LNCaP clone FGC (cell line): Measurements from ENCODE around the gene COLEC12.

Source experiments
- DNase-seq: peaks from one replicate; pipeline ENCODE4 v3.0.0-alpha.2; 2011; ENCODE audit warnings: low read depth
- H3K4me3 ChIP-seq: 2 replicates; pipeline ENCODE4 v1.5.1; 2011; ENCODE audit warnings: mild to moderate bottlenecking, low read depth, low read length, control low read depth
- TF ChIP-seq, protein P1 (sequence below): IDR thresholded peaks from 2 replicates; pipeline ENCODE4 v1.5.1; 2012; ENCODE audit warnings: mild to moderate bottlenecking; ENCODE audit not compliant: control insufficient read depth, insufficient read depth; ENCODE audit errors: extremely low read depth

Gene COLEC12

DNA sequence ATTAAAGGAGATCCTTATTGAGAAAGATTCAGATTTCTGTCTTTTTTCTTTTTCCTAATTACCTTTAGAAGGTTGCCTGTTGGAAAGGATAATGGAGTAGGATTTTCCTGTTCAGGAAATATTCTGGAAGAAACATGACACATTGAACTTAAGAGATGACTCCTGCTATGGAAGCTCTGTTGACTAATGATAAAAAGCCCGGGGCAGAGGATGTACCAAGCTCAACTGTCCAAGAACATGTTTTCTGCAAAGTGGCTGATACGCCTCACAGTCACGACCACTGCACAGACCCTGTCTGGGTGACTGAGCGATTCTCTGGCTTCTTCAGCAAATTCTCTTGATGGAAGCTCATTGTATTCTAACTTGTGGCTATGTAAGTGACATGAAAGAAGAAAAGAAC is 146.5 kb downstream of the COLEC12 start:
- TF ChIP-seq, protein P1, sequence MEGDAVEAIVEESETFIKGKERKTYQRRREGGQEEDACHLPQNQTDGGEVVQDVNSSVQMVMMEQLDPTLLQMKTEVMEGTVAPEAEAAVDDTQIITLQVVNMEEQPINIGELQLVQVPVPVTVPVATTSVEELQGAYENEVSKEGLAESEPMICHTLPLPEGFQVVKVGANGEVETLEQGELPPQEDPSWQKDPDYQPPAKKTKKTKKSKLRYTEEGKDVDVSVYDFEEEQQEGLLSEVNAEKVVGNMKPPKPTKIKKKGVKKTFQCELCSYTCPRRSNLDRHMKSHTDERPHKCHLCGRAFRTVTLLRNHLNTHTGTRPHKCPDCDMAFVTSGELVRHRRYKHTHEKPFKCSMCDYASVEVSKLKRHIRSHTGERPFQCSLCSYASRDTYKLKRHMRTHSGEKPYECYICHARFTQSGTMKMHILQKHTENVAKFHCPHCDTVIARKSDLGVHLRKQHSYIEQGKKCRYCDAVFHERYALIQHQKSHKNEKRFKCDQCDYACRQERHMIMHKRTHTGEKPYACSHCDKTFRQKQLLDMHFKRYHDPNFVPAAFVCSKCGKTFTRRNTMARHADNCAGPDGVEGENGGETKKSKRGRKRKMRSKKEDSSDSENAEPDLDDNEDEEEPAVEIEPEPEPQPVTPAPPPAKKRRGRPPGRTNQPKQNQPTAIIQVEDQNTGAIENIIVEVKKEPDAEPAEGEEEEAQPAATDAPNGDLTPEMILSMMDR, result no peak
- no peak overlapping the region for H3K4me3 ChIP-seq
- no peak for DNase-seq

DNA sequence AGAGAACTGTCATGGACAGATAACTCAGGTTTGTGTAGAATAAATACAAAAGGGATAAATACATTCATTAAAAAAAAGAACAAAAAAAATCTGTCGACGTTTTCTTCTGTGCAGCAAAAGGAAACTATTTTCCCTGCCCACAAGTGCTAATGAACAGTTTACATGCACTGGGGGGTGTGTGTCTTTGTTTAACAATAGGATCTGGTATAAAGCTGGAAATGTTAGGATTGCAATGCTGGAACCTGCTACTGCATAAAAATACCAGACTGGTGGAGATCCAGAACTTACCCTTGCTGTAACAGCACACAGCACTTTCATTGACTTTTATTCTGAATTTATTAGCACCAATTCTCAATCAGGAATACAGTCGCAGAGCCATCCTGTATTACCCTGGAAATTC is 148.1 kb downstream of the COLEC12 start:
- no peak overlapping the region for H3K4me3 ChIP-seq
- DNase-seq, result no peak
- TF ChIP-seq, protein P1, result no peak

DNA sequence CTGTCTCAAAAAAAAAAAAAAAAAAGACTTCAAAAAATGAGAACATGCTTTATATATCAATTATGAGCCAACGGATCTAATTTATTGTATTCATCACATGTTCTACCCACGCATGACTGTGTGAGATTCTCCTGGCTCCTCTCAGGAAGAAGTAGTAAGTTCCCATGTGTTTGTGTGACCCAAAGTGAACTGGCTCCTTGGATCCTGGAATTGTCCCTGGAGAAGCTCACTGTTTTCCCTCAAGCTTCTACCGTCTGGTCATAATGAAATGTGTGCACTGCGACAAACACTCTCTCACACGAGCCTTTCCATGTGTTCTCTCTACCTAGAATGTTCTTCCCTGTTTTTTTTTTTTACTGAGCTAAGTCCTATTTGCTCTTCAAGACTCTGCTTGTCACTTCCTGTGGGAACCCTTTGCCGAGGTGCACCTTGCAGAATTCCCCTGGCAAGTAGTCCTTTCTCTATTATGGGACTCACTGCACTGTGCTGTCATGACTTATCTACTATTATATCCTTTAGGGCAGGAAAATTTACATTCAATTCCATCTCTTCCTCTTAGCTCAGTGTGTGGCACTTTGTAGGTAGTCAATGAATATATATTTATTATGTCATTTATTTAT is 149.4 kb downstream of the COLEC12 start:
- no peak for DNase-seq
- TF ChIP-seq, protein P1, result no peak
- H3K4me3 ChIP-seq, result no peak overlapping the region

DNA sequence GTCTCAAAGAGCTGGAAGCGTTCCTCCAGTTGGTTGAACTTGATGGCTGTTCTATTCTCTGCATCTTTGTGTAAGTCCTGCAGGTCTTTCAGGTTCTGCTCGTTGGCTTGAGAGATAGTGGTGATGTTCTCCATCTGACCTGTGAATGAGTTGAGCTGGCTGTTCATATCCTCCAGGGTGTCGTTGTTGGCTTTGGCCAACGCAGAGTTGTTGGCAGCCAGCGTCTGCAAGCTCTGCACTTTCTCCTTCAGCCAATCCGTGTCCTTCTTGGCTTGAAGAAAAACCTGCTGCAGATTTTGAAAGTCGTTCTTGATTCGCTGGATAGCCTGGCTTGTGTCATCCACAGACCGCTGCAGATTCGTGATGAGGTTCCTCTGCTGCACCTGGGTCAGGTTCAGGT is 153.9 kb downstream of the COLEC12 start:
- TF ChIP-seq, protein P1, result no peak
- no peak overlapping the region for H3K4me3 ChIP-seq
- DNase-seq, result no peak

DNA sequence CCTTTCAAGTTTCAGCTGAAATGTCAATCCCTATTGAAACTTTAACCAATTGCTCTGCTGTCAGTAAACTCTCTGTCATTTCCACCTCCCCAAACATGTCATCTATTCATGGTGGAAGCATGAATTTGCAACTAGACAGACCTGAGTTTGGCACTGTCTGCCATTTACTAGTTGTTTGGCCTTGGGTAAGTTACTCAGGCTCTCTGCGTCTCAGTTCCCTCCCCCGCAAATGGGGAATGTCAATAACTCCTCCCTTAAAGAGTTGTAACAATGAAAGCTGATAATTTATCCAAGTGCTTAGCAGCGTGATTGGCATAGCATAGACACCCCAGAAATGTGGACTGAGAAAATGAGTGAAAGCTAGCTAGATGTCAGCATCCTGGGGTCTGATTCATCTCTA is 159.4 kb downstream of the COLEC12 start:
- no peak overlapping the region for H3K4me3 ChIP-seq
- no peak for DNase-seq
- TF ChIP-seq, protein P1, result no peak

DNA sequence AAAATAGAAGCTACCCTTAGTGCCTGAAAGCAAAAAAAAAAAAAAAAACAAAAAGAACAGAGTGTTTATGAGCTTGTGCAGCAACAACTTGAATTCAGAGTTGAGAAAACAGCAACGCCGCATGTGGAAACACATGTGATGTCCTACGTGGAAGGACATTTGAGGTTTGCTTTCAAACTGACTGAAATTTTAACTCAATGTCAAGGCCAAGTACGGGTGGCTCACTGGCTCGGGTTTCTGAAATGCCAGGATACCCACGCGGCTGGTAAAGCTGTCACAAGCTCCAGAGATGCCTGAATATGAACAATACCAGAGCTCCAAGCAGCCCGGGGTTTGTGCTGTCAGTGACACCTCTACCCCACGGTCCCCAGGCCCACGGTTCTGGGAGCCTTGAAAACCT is 160.5 kb downstream of the COLEC12 start:
- no peak for DNase-seq
- H3K4me3 ChIP-seq, result no peak overlapping the region
- TF ChIP-seq, protein P1, result no peak

DNA sequence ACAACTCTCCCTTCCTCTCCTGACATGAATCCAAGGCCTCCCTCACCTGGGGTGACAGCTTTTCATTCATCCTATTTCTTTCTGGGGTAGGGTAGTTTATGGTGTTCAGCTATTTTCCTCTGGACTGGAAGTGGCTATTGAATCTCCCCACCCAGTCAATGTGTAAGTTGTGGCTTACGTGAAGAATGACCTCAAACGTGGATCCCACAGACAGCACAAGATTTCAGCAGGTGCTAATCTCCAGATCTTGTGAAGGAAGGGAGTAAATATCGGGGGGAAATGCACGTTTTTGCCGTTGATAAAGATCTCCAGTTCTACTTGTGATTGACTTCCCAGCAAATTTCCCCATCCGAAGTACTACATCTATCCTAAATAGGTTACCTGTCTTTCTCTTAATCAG is 161.3 kb downstream of the COLEC12 start:
- TF ChIP-seq, protein P1, result no peak
- H3K4me3 ChIP-seq, result no peak overlapping the region
- no peak for DNase-seq
